ENCODE results near the gene TRAK1.

Gene TRAK1

DNA sequence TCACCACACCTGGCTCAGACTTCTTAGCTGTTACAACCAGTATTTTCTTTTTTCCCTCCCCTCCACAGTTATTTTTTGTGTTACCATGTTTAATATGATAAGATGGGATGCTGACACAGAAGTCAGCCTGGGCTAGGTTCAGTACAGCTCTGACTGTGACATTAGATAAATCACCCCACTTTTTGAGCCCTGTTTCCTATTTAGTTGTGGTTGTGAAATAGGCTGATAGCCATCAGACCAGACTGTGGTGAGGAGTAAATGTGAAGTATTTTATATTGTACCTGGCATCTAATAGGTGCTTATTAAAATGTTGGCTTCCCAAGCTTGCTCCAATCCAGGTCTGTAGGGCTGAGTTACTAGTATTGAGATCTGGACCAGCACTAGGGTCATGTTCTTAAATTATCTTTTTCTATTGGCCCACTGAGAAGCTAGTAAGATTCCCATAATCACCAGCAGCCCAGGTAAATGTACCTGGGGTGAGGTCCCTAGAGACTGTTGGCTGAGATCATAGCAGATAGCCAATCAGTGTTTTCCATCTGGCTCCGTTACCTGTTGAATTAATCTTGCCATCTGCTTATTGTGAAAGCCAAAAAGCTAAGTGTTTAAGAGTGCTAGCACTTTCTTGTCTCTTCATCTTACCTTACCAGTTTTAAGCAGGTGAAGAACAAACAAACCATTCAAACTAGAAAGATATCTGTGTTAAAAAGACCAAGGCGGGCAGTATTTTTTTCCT lies 113.9 kb downstream of the TRAK1 start:
- DNase-seq (ENCODE audit: low read depth in 2 of 2): no peak

DNA sequence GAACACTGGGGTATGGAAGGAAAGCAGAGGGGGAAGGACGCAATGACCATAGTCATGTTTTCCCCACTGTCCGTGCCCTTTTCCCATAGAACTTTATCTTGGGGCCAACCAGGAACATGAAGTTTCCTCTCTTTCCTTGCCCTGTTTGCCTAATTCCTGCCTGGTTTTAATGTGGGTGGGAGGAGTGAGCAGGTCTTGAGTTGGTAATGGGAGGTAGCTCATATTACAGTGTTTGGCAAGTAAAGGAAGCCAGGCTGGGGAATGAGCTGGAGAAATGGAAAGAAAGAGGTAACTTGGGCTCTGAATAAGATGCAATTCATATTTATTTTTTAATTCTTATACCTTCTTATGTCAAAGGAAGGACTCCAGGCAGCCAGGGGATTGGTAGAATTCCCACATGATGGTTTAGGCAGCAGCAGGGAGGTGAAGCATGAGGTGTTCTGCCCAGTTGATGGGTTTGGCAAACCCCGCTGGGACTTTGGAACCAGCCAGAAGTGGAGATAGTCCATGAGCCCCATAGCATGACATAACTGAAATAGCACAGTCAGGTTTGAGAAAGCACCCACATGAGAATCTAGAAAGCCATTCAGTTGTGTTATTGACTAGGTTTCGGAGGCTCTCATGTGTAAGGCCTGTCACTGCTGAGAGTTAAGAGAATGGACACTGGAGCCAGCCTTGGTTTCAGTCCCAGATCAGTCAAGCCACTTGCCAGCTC lies 114.8 kb downstream of the TRAK1 start:
- DNase-seq (ENCODE audit: low read depth in 2 of 2): no peak

DNA sequence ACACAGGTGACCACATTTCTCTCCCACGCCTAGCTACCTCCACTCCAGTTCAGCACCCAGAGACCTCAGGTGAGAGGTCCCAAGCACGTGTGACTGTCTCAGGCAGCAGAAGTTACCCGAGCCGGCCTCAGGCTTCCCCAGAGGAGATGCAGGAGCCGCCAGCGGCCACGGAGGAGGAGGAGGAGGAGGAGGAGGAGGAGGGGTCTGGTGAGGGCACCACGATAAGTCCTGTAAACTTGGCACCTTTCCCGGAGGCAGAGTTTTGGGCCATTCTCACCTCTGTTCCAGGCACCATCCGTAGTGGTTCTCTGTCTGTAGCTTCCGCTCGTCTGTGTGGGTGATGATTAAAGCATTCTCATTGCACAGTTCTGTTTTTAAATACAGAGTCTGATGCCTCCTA lies 118.8 kb downstream of the TRAK1 start:
- no peak for DNase-seq (ENCODE audit: low read depth in 2 of 2)

DNA sequence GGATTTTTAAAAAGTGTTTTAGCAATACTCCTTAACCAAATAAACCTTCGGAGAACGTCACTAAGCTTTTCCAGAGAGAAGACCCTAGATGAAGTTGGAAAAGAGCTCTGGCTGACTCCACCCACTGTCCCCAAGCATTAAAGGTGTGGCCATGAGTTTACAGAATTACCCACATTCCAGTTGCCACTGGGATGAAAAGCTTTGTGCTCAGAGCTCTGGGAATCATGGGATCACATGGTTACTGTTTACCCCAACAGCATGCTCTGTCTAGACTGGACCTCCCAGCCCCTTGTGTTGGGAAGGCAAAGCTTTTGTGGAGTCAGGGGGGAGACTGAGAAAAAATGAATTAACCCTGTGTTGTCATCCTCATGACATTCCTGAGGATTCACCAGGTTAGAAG lies 119.6 kb downstream of the TRAK1 start:
- no peak for DNase-seq (ENCODE audit: low read depth in 2 of 2)

DNA sequence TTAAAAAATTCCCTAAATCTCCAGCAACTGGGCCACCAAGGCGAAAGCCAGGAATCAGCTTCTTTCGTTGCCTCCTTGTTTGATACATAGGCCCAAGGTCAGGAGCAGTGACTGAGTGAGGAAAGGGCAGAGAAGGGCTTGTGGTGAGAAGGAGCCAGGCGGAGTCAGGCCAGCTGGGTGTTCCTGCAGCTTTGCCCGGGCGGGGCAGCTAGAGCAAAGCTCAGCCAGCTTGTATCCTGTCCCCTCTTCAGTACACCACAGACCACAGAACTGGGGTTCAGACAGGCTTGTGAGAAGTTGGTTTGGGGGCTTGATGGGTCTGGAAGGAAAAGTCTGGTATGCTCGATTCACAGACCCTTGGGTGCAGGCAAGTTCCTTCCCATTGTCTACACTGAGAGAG lies 122.3 kb downstream of the TRAK1 start:
- DNase-seq (ENCODE audit: low read depth in 2 of 2): no peak

DNA sequence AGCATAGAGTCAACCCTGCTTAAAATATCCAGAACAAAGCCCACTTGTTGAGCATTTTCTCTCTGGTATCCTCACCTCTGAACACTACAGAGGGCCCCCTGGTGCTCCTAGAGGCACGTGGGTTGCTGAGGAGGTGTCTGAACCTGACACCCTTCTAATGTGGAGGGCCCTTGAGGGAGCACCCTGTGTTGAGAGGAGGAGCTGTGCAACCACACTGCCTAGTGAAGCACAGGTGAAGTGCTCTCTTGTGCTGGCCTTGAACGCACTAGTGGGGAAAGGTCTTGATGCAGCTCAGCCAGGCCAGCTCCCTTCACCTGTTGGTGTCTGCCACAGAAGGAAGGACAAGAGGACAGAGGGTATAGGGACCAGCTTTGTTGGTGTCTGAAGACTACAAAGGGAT lies 122.9 kb downstream of the TRAK1 start:
- DNase-seq (ENCODE audit: low read depth in 2 of 2): no peak

DNA sequence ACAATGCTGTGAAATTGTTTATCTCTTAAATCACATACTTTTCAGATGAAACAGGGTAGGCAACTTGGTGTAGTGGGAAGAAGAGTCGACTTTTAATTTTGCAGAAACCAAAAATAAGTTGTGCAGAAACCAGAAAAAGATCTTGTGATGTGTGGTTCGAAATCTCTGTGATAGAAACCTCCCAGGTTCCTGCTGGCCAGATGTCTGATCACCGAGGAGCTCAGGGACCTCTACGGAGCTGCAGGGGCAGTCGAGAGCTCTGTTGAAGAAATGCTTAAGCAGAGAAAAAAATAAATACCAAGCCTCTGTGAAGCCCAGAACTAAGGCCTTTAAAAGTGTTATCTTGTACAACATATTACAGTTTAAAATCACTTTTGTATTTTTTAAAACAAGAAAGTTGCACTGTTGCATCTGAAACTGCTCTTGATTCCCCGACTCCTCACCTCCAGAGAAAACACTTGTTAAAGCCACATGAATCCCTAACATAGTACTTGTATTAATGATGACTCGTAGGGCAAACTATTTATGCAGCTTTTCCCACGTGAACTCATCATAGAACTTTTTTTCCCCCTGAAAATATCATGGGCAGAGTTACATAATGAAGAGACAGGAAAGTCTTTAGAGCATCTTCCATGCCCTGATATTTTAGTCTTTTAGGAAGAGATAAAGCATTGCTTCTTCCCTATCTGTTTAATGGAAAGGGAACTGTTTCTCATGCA lies 123.6 kb downstream of the TRAK1 start:
- DNase-seq (ENCODE audit: low read depth in 2 of 2): no peak

DNA sequence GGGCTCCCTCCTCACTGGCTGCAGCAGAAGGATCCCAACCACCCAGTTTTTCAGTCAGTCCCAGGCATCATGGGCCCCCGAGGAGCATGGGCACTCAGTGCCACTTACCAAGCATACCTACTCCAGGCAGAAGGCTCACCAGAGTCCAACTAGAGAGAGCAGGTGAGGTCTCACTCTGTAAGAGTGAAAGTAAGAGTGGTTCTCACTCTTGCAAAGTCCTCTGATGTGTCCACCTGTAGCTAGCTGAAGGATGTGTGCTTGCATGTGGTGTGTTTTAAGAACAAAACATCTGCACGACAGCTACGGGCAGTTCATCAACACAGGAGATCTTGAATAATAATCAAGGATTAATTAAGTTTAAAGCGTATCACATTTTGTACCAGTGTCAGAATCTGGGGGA lies 125.1 kb downstream of the TRAK1 start:
- DNase-seq (ENCODE audit: low read depth in 2 of 2): no peak

DNA sequence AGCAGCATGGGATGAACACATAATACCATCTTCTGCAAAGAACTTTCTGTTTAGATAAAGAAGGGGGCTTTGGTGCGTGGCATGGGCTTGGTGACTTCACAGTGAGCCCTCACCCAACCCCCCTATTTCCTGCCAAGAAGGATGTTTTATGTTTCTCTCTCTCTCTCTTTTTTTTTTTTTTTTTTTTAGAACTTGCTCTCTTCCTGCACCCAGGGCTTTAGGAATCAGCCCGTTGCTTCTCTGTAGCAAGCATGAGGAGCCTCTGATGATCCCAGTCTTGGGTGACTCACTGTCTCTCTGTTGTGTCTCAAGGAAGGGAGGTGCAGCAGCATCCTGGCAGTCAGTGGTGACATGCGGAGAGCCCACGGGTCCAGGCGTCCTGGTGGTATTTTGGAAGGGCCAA lies 125.8 kb downstream of the TRAK1 start:
- no peak for DNase-seq (ENCODE audit: low read depth in 2 of 2)

DNA sequence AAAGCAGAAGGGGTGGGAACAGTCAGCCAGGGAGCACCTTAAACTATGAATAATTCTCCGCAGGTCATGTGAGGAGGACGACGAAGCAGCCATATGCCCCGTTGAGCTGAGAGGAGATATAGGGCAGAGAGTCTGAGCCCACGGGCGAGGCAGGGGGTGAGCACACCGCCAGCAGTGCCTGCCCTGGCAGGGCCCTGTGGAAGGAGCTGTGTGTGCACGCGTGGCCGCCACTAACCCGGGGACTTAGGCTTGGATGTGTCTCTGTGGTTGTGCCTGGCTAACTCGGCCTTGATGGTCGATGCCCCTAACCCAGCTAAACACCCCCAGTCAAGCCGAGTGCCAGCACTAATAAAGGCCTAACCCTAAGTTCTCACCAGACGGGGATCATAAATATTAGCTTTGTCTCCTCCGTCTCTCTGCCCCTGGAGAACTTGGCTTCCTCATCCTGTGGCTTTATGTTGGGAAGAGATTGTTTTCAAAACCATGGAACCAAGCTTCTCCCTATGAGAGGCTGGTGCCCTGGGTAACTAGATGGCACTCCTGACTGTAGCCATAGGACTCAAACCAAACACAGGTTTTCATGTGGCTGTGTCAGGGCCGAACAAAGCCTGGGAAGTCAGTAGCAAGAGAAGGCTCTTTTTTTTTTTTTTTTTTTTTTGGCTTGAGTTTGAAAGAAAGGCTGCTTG lies 129.4 kb downstream of the TRAK1 start:
- no peak for DNase-seq (ENCODE audit: low read depth in 2 of 2)

DNA sequence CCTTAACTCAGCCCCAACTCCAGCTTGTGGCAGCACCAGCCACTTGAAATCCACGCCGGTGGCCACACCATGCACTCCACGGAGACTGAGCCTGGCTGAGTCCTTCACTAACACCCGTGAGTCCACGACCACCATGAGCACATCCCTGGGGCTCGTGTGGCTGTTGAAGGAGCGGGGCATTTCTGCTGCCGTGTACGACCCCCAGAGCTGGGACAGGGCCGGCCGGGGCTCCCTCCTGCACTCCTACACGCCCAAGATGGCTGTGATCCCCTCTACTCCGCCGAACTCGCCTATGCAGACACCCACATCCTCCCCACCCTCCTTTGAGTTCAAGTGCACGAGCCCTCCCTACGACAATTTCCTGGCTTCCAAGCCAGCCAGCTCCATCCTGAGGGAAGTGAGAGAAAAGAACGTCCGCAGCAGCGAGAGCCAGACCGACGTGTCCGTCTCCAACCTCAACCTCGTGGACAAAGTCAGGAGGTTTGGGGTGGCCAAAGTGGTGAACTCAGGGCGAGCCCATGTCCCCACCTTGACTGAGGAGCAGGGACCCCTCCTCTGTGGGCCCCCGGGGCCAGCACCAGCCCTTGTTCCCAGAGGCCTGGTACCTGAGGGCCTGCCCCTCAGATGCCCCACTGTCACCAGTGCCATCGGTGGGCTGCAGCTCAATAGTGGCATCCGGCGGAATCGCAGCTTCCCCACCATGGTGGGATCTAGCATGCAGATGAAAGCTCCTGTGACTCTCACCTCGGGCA lies 132.0 kb downstream of the TRAK1 start:
- DNase-seq (ENCODE audit: low read depth in 2 of 2): no peak

DNA sequence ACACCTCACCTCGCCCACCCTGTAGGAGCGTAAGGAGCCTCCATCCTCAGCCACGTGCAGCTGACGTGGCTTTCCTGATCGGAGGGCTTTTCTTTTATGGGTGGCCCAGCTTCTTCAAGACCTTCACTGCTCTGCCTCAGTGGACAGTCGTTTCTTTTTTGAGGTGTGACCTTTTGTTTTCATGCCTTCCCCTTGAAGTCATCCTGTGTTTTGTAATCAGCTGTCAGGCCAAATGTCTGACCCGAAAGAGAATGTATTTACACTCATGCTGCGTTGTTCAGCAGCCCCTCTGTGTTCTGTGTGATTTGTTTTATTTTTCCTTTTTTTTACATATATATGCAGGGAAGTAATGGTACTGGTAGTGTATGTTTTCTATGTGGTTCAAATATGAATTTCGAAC lies 133.0 kb downstream of the TRAK1 start:
- no peak for DNase-seq (ENCODE audit: low read depth in 2 of 2)

DNA sequence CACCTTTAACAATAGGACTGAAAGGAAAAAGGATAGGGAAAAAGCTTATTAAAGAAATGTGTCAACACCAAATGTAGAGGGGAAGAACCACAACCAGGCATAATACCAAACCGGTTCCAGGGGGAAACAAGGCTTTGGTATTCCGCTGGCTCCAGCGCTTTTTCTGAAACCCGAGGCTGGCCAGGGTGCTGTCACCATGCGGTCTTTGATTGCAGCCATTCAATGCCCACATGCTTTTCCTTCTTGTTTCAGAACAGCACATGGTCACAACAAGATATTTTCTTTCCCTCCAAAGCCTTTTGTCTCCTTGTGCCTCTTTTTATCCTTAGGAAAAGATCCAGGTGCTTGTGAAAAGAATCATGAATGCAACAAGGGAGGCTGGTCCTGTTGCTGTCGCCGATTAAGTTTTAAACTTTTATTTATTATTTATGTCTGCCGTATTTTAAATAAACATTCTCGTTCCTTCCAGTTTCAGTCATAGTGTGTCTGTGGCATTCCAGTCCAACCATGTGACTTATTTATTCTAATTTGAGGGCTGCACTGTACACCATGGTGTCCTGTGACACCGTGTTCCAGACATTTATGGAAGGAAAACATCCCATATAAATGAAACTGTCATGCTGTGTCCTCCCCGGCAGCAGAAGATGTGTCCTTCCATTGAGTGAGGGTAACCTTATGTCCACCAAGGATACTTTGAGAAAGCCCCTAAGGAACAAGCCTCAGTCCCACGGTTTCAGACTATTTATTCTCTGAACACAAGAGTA lies 133.7 kb downstream of the TRAK1 start:
- no peak for DNase-seq (ENCODE audit: low read depth in 2 of 2)

DNA sequence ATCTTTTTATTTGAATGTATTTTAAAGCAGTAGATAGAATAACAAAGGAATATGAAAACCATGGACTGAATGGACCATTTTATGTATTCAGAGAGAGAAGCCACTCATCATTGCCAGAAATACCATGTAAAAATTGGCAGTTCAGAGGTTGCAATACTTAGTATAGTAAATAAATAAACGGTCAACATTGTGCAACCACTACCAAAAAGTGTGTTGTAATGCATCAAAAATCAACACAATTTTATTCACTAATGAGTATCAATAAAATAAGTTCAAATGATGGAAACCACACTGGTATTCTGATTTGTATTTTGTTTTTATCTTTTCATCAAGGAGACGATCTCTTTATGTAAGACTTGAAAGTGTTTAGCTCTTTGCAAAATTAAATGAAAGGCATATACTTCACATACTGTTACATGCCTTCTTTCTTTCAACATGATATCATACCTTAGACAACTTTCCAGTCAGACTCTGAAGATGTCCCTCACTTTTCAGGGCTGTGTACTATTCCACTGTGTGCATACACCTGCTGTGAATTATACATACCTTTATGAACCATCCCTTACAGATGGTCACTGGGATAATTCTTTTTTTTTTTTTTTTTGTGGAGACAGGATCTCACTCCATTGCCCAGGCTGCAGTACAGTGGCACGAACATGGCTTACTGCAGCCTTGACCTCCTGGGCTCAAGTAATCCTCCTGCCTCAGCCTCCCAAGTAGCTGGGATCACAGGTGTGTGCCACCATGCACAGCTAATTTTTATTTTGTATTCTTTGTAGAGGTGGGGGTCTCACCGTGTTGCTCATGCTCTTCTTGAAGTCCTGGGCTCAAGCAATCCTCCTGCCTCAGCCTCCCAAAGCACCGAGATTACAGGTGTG lies 134.6 kb downstream of the TRAK1 start:
- no peak for DNase-seq (ENCODE audit: low read depth in 2 of 2)

DNA sequence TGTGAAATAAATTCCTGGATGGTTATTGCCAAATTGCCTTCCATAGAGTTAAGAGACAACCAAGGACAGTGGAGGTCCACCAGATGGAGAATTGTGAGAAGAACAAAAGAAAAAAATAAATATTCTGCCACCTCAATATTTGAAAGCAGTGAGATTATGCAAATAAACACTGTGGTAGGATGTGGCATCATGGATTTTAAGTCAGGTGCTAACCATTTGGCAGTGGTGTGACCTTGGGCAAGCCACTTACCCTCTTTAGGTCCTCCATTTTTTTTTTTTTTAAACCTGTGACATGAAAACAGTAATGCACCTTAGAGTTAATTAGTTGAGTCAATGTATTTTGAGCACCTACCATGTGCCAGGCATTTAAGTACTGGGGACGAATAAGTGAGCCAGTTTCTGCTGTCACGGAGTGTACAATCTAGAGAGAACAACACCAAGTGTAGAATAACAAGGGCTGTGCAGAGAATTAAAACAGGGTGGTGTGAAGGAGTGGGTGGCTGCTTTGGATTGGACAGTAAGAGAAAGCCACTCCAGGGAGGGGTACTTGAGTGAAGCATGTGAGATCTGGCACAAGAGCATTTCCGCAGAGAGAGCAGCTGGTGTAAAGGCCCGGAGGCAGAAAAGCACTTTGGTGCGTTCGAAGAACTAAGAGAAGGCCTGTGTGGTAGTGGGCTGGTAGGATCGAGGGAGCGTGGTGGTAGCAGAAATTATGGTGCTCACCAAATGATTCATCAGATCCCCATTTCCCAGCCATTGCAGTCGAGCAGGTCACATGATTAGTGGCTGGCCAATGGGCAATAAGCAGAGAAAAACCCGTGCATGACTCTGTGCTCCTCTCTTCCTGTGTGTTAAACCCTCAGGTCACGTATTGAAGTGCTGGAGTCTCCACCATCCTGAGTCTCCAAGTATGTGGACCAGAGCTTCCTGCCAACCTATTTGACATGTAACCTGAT lies 135.6 kb downstream of the TRAK1 start:
- DNase-seq (ENCODE audit: low read depth in 2 of 2): no peak

DNA sequence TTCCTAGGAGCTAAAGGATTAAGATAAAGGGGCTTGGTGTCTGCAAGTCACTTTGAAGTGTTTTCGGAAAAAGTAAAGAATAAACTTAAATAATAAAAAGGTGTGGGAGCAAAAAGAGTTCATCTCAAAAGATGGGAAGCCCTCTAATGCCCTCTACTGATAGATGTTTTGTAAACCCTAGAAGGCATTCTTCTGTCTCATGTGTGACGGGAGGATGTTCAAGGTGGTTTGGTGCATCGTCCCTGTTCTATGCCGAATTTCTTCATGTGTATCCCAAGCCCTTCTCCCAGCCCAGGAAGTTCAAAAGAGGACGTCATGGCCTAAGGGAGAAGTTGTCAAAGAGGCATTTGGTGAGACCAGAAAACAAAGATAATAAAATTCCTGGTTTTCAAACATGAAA lies 137.6 kb downstream of the TRAK1 start:
- no peak for DNase-seq (ENCODE audit: low read depth in 2 of 2)

DNA sequence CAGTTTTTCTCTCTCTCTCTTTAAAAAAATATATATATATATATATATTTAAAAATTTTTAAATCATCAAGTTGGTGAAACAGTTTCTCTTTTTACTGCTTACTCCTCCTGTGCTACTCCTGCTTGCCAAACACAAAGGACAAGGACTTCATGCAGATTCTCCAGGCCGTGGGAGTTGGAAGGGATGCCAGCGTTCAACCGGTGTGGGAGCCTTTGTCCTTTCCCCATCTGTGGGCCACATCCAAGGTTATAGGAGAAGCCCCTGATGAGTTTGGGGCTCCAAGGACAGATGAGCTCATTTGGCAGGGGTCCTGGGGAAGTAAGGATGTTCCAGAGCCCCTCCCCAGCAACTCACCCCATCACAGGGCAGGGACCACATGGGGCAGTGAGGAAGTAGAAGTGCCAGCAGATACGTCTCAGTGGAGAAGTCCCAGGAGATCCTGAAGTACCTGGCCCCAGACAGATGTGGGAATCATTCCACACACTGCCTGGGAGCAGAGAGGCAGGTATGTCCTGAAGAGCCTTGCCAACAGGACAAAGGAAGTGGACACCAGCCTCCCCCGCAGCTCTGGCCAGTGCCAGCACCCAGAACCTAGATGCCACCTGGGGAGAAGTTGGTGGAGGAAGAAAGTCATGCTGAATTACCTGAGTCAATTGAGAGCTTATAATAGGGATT lies 138.2 kb downstream of the TRAK1 start:
- DNase-seq (ENCODE audit: low read depth in 2 of 2): no peak
